ENCODE measurements around the gene CCDC169.

CCDC169 gene

GRCh38 chr13:36258831-36259230 lies 38.8 kb downstream of the CCDC169 start:
- Histone ChIP-seq H3K18ac (ENCODE audit: low read length) (peak overlapping the region; percentile 53), H3K36me3 (replicated peaks in 1 of 2; ENCODE audit: control insufficient read depth in 2 of 2, insufficient read depth in 2 of 2, low read length in 2 of 2) (no peaks in the 10 kb centered on the region), H4K8ac (ENCODE audit: low read depth, low read length) (no peak overlapping the region), H3K4ac (ENCODE audit: low read length) (no peak overlapping the region), H2BK15ac (ENCODE audit: low read length) (no peak overlapping the region), H2BK12ac (ENCODE audit: low read length) (no peak overlapping the region), H3K4me1 (ENCODE audit: control insufficient read depth in 2 of 2, insufficient read depth in 1 of 2, low read depth in 1 of 2, low read length in 2 of 2) (no peaks in the 10 kb centered on the region), H2AFZ (ENCODE audit: low read length) (no peak overlapping the region), H3K4me2 (ENCODE audit: insufficient read depth, low read length, poor library complexity, severe bottlenecking) (no peak overlapping the region), H3K4me3 (ENCODE audit: low read length in 2 of 2) (no peak overlapping the region), H2BK120ac (ENCODE audit: low read depth, low read length) (no peak overlapping the region), H3K27ac (replicated peaks; ENCODE audit: low read length) (no peak overlapping the region), H2BK5ac (ENCODE audit: low read length) (peak overlapping the region; percentile 66), H3K27me3 (ENCODE audit: control insufficient read depth in 3 of 3, insufficient read depth in 3 of 3, low read depth in 1 of 3, low read length in 3 of 3) (no peaks in the 10 kb centered on the region), H2AK5ac (ENCODE audit: low read depth, low read length) (no peak overlapping the region), H3K9me3 (replicated peaks in 1 of 2; ENCODE audit: control insufficient read depth in 2 of 2, insufficient read depth in 1 of 2, low read depth in 1 of 2, low read length in 2 of 2) (peaks cover 0 to 3% of the 10 kb centered on the region in 2 donors), H3K23ac (ENCODE audit: low read depth, low read length, poor library complexity) (no peak overlapping the region), H4K91ac (ENCODE audit: low read depth, low read length, poor library complexity) (no peak overlapping the region), H3K9ac (ENCODE audit: low read depth, low read length, poor library complexity) (no peak overlapping the region), H3K79me1 (ENCODE audit: low read depth, low read length) (no peaks in the 10 kb centered on the region), H3K14ac (ENCODE audit: low read length) (no peak overlapping the region)
- no CpG with 5 or more reads among the region's 8 CpGs for WGBS, 2 donors (ENCODE audit: extremely low coverage in 2 of 2, insufficient read length in 2 of 2, insufficient replicate concordance in 1 of 2)
- no peak for DNase-seq (ENCODE audit: low spot score)

- Histone ChIP-seq H3K27me3 (ENCODE audit: control insufficient read depth in 3 of 3, insufficient read depth in 3 of 3, low read depth in 1 of 3, low read length in 3 of 3) (no peaks in the 10 kb centered on the region), H2BK120ac (ENCODE audit: low read depth, low read length) (no peak overlapping the region), H3K4me3 (ENCODE audit: low read length in 2 of 2) (no peak overlapping the region), H3K4ac (ENCODE audit: low read length) (no peak overlapping the region), H3K79me1 (ENCODE audit: low read depth, low read length) (no peaks in the 10 kb centered on the region), H2AFZ (ENCODE audit: low read length) (no peak overlapping the region), H3K27ac (replicated peaks; ENCODE audit: low read length) (no peak overlapping the region), H4K8ac (ENCODE audit: low read depth, low read length) (no peak overlapping the region), H3K9me3 (replicated peaks in 1 of 2; ENCODE audit: control insufficient read depth in 2 of 2, insufficient read depth in 1 of 2, low read depth in 1 of 2, low read length in 2 of 2) (peaks cover 3 to 8% of the 10 kb centered on the region in 2 donors), H3K4me2 (ENCODE audit: insufficient read depth, low read length, poor library complexity, severe bottlenecking) (no peak overlapping the region), H3K36me3 (replicated peaks in 1 of 2; ENCODE audit: control insufficient read depth in 2 of 2, insufficient read depth in 2 of 2, low read length in 2 of 2) (peaks cover 0 to 2% of the 10 kb centered on the region in 2 donors), H3K18ac (ENCODE audit: low read length) (no peak overlapping the region), H2BK5ac (ENCODE audit: low read length) (no peak overlapping the region), H2AK5ac (ENCODE audit: low read depth, low read length) (no peak overlapping the region), H2BK12ac (ENCODE audit: low read length) (no peak overlapping the region), H3K14ac (ENCODE audit: low read length) (no peak overlapping the region), H3K23ac (ENCODE audit: low read depth, low read length, poor library complexity) (no peak overlapping the region), H2BK15ac (ENCODE audit: low read length) (no peak overlapping the region), H4K91ac (ENCODE audit: low read depth, low read length, poor library complexity) (no peak overlapping the region), H3K4me1 (ENCODE audit: control insufficient read depth in 2 of 2, insufficient read depth in 1 of 2, low read depth in 1 of 2, low read length in 2 of 2) (no peaks in the 10 kb centered on the region), H3K9ac (ENCODE audit: low read depth, low read length, poor library complexity) (no peak overlapping the region)
- DNase-seq (ENCODE audit: low spot score) = no peak
Measured at GRCh38 chr13:36251526-36251925, 46.1 kb downstream of the CCDC169 start.

GRCh38 chr13:36251017-36251416 lies 46.6 kb downstream of the CCDC169 start:
- Histone ChIP-seq H2BK5ac (ENCODE audit: low read length) (no peak overlapping the region), H3K36me3 (replicated peaks in 1 of 2; ENCODE audit: control insufficient read depth in 2 of 2, insufficient read depth in 2 of 2, low read length in 2 of 2) (peaks cover 0 to 2% of the 10 kb centered on the region in 2 donors), H2BK120ac (ENCODE audit: low read depth, low read length) (no peak overlapping the region), H3K14ac (ENCODE audit: low read length) (no peak overlapping the region), H3K79me1 (ENCODE audit: low read depth, low read length) (no peaks in the 10 kb centered on the region), H3K4me2 (ENCODE audit: insufficient read depth, low read length, poor library complexity, severe bottlenecking) (no peak overlapping the region), H3K18ac (ENCODE audit: low read length) (no peak overlapping the region), H2BK15ac (ENCODE audit: low read length) (no peak overlapping the region), H2AK5ac (ENCODE audit: low read depth, low read length) (no peak overlapping the region), H3K27me3 (ENCODE audit: control insufficient read depth in 3 of 3, insufficient read depth in 3 of 3, low read depth in 1 of 3, low read length in 3 of 3) (no peaks in the 10 kb centered on the region), H2AFZ (ENCODE audit: low read length) (no peak overlapping the region), H3K4me3 (ENCODE audit: low read length in 2 of 2) (no peak overlapping the region), H2BK12ac (ENCODE audit: low read length) (no peak overlapping the region), H4K8ac (ENCODE audit: low read depth, low read length) (no peak overlapping the region), H4K91ac (ENCODE audit: low read depth, low read length, poor library complexity) (no peak overlapping the region), H3K9ac (ENCODE audit: low read depth, low read length, poor library complexity) (no peak overlapping the region), H3K23ac (ENCODE audit: low read depth, low read length, poor library complexity) (no peak overlapping the region), H3K4me1 (ENCODE audit: control insufficient read depth in 2 of 2, insufficient read depth in 1 of 2, low read depth in 1 of 2, low read length in 2 of 2) (no peaks in the 10 kb centered on the region), H3K4ac (ENCODE audit: low read length) (no peak overlapping the region), H3K9me3 (replicated peaks in 1 of 2; ENCODE audit: control insufficient read depth in 2 of 2, insufficient read depth in 1 of 2, low read depth in 1 of 2, low read length in 2 of 2) (peaks cover 3 to 8% of the 10 kb centered on the region in 2 donors), H3K27ac (replicated peaks; ENCODE audit: low read length) (no peak overlapping the region)
- no peak for DNase-seq (ENCODE audit: low spot score)
- WGBS, 2 donors (ENCODE audit: extremely low coverage in 2 of 2, insufficient read length in 2 of 2, insufficient replicate concordance in 1 of 2) = no CpG with 5 or more reads among the region's 4 CpGs

- no peak overlapping the region for H2AFZ ChIP-seq (ENCODE audit: low read length)
- no peak overlapping the region for H2BK5ac ChIP-seq (ENCODE audit: low read length)
- H3K9ac ChIP-seq (ENCODE audit: low read depth, low read length, poor library complexity) = no peak overlapping the region
- no peaks in the 10 kb centered on the region for H3K27me3 ChIP-seq (ENCODE audit: control insufficient read depth in 3 of 3, insufficient read depth in 3 of 3, low read depth in 1 of 3, low read length in 3 of 3)
- H3K4ac ChIP-seq (ENCODE audit: low read length) = no peak overlapping the region
- H2BK15ac ChIP-seq (ENCODE audit: low read length) = no peak overlapping the region
- H3K36me3 ChIP-seq (replicated peaks in 1 of 2; ENCODE audit: control insufficient read depth in 2 of 2, insufficient read depth in 2 of 2, low read length in 2 of 2) = peaks cover 0 to 2% of the 10 kb centered on the region in 2 donors
- H3K14ac ChIP-seq (ENCODE audit: low read length) = no peak overlapping the region
- no peak overlapping the region for H3K4me3 ChIP-seq (ENCODE audit: low read length in 2 of 2)
- no peak overlapping the region for H2BK12ac ChIP-seq (ENCODE audit: low read length)
- no peaks in the 10 kb centered on the region for H3K79me1 ChIP-seq (ENCODE audit: low read depth, low read length)
- H3K9me3 ChIP-seq (replicated peaks in 1 of 2; ENCODE audit: control insufficient read depth in 2 of 2, insufficient read depth in 1 of 2, low read depth in 1 of 2, low read length in 2 of 2) = peaks cover 0 to 8% of the 10 kb centered on the region in 2 donors
- H3K4me2 ChIP-seq (ENCODE audit: insufficient read depth, low read length, poor library complexity, severe bottlenecking) = no peak overlapping the region
- H4K91ac ChIP-seq (ENCODE audit: low read depth, low read length, poor library complexity) = no peak overlapping the region
- no peak overlapping the region for H2BK120ac ChIP-seq (ENCODE audit: low read depth, low read length)
- H4K8ac ChIP-seq (ENCODE audit: low read depth, low read length) = no peak overlapping the region
- H3K27ac ChIP-seq (replicated peaks; ENCODE audit: low read length) = no peak overlapping the region
- no peak overlapping the region for H3K23ac ChIP-seq (ENCODE audit: low read depth, low read length, poor library complexity)
- no peak overlapping the region for H3K18ac ChIP-seq (ENCODE audit: low read length)
- no peak overlapping the region for H2AK5ac ChIP-seq (ENCODE audit: low read depth, low read length)
- no peak for DNase-seq (ENCODE audit: low spot score)
- H3K4me1 ChIP-seq (ENCODE audit: control insufficient read depth in 2 of 2, insufficient read depth in 1 of 2, low read depth in 1 of 2, low read length in 2 of 2) = no peaks in the 10 kb centered on the region
Measured at GRCh38 chr13:36248700-36249099, 48.9 kb downstream of the CCDC169 start.

Measured in neuronal stem cell (in vitro differentiated cells).